ENCODE measurements around the gene PROM1.

The PROM1 gene

DNA sequence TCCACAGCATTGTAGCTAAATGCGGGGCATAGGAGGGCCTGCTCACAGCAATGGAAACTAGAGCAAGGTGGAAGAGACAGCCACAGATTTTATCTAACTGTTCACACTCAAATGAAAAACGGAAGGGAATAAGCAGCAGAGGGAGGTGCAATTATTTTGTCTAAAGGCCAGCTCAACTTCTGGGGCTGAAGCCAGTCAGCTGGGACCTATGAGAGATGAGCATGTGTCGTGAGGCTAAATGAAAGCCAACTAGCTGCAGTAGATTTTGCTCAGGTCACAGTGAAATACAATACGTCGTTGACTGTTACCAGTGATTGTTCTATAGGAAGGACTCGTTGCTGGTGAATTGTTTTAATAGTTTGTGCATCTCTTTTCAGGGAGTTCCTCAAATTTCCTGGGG, 94.4 kb downstream of the PROM1 start:
- Histone ChIP-seq H3K9ac (ENCODE audit: low read length) (no peak overlapping the region), H3K23ac (ENCODE audit: low read length in 2 of 2) (no peak overlapping the region), H3K4ac (ENCODE audit: low read depth in 1 of 2, low read length in 2 of 2) (no peak overlapping the region), H3K27me3 (ENCODE audit: control insufficient read depth in 1 of 2, insufficient read depth in 1 of 2, low read length in 2 of 2) (peaks cover 0 to 14% of the 10 kb centered on the region in 2 experiments), H2BK15ac (ENCODE audit: low read depth, poor library complexity, severe bottlenecking) (no peak overlapping the region), H2BK5ac (ENCODE audit: low read depth, low read length, poor library complexity, severe bottlenecking) (no peak overlapping the region), H3K9me3 (ENCODE audit: control insufficient read depth, low read length) (no peaks in the 10 kb centered on the region), H3K4me1 (ENCODE audit: control insufficient read depth, insufficient read depth, low read depth, low read length) (no peaks in the 10 kb centered on the region), H2BK120ac (ENCODE audit: low read depth, low read length) (no peak overlapping the region), H4K91ac (ENCODE audit: low read length) (no peak overlapping the region), H4K8ac (ENCODE audit: low read length) (no peak overlapping the region), H3K27ac (ENCODE audit: low read length, poor library complexity, severe bottlenecking) (no peak overlapping the region), H2AK5ac (ENCODE audit: low read length, severe bottlenecking) (no peak overlapping the region), H2BK12ac (ENCODE audit: low read length in 2 of 2) (no peak overlapping the region), H3K4me3 (ENCODE audit: insufficient read depth in 1 of 2, low read depth in 1 of 2, low read length in 2 of 2) (no peak overlapping the region), H3K4me2 (ENCODE audit: low read length, poor library complexity, severe bottlenecking) (no peak overlapping the region), H3K18ac (ENCODE audit: low read depth in 1 of 2, low read length in 2 of 2) (no peak overlapping the region), H3K14ac (ENCODE audit: low read length in 2 of 2) (no peak overlapping the region), H3K36me3 (ENCODE audit: control insufficient read depth in 1 of 2, insufficient read depth in 2 of 2, low read depth in 1 of 2, low read length in 2 of 2) (peaks cover 0 to 13% of the 10 kb centered on the region in 2 experiments), H3K79me1 (replicated peaks; ENCODE audit: low read length, poor library complexity, severe bottlenecking) (no peaks in the 10 kb centered on the region), H2AFZ (ENCODE audit: low read depth, low read length) (no peak overlapping the region)
- DNase-seq: no peak
- 79% methylated on average over 6 of the region's 6 CpGs for WGBS

DNA sequence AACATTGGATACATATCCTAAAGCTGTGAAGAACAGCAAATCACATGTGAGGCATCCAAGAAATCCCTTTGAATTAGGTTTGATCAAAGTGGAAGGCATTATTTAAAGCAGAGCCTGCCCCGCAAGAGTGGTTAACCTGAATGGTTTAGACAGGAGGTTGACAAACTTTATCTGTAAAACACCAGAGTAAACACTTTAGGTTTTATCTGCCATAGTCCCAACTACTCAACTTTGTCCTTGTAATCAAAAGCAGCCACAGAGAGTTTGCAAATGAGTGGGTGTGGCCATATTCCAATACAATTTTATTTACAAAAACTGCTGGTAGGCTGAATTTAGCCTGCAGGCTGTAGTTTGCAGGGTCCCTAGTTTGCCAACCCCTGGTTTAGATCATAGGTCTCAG, 95.6 kb downstream of the PROM1 start:
- Histone ChIP-seq H3K79me1 (replicated peaks; ENCODE audit: low read length, poor library complexity, severe bottlenecking) (no peaks in the 10 kb centered on the region), H3K4me3 (ENCODE audit: insufficient read depth in 1 of 2, low read depth in 1 of 2, low read length in 2 of 2) (no peak overlapping the region), H3K23ac (ENCODE audit: low read length in 2 of 2) (no peak overlapping the region), H2BK120ac (ENCODE audit: low read depth, low read length) (no peak overlapping the region), H2AK5ac (ENCODE audit: low read length, severe bottlenecking) (no peak overlapping the region), H4K8ac (ENCODE audit: low read length) (no peak overlapping the region), H3K4ac (ENCODE audit: low read depth in 1 of 2, low read length in 2 of 2) (no peak overlapping the region), H3K4me2 (ENCODE audit: low read length, poor library complexity, severe bottlenecking) (no peak overlapping the region), H2AFZ (ENCODE audit: low read depth, low read length) (no peak overlapping the region), H3K36me3 (ENCODE audit: control insufficient read depth in 1 of 2, insufficient read depth in 2 of 2, low read depth in 1 of 2, low read length in 2 of 2) (peaks cover 0 to 13% of the 10 kb centered on the region in 2 experiments), H3K27me3 (ENCODE audit: control insufficient read depth in 1 of 2, insufficient read depth in 1 of 2, low read length in 2 of 2) (peaks cover 0 to 7% of the 10 kb centered on the region in 2 experiments), H4K91ac (ENCODE audit: low read length) (no peak overlapping the region), H3K14ac (ENCODE audit: low read length in 2 of 2) (no peak overlapping the region), H3K27ac (ENCODE audit: low read length, poor library complexity, severe bottlenecking) (no peak overlapping the region), H3K9ac (ENCODE audit: low read length) (no peak overlapping the region), H3K4me1 (ENCODE audit: control insufficient read depth, insufficient read depth, low read depth, low read length) (peaks cover 3% of the 10 kb centered on the region), H3K18ac (ENCODE audit: low read depth in 1 of 2, low read length in 2 of 2) (no peak overlapping the region), H2BK15ac (ENCODE audit: low read depth, poor library complexity, severe bottlenecking) (no peak overlapping the region), H2BK5ac (ENCODE audit: low read depth, low read length, poor library complexity, severe bottlenecking) (no peak overlapping the region), H3K9me3 (ENCODE audit: control insufficient read depth, low read length) (no peaks in the 10 kb centered on the region), H2BK12ac (ENCODE audit: low read length in 2 of 2) (no peak overlapping the region)
- no CpG with 5 or more reads among the region's 1 CpG for WGBS
- no peak for DNase-seq

DNA sequence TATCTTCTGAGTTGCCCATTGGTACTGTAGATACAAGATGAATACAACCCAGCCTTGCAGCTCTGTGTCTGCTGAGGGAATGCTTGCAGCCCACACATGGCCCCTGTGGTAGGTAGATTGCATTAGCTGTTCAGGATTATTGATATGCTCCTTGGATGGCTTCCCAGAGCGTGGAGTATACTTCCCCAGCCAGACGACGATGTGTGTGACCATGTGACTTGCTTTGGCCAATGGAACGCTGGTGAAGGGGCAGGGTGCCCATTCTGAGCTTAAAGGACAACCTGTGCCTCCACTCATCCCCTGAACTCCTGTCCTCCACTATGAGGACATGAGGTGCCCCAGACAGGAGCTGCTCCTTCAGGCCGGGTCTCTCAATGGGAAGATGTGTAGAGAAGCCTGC, 96.9 kb downstream of the PROM1 start:
- Histone ChIP-seq H3K4me1 (ENCODE audit: control insufficient read depth, insufficient read depth, low read depth, low read length) (peaks cover 8% of the 10 kb centered on the region), H3K4ac (ENCODE audit: low read depth in 1 of 2, low read length in 2 of 2) (no peak overlapping the region), H2AFZ (ENCODE audit: low read depth, low read length) (no peak overlapping the region), H3K18ac (ENCODE audit: low read depth in 1 of 2, low read length in 2 of 2) (no peak overlapping the region), H3K36me3 (ENCODE audit: control insufficient read depth in 1 of 2, insufficient read depth in 2 of 2, low read depth in 1 of 2, low read length in 2 of 2) (peaks cover 0 to 15% of the 10 kb centered on the region in 2 experiments), H2BK120ac (ENCODE audit: low read depth, low read length) (no peak overlapping the region), H3K9me3 (ENCODE audit: control insufficient read depth, low read length) (no peaks in the 10 kb centered on the region), H2BK15ac (ENCODE audit: low read depth, poor library complexity, severe bottlenecking) (no peak overlapping the region), H3K4me3 (ENCODE audit: insufficient read depth in 1 of 2, low read depth in 1 of 2, low read length in 2 of 2) (no peak overlapping the region), H4K8ac (ENCODE audit: low read length) (no peak overlapping the region), H3K9ac (ENCODE audit: low read length) (no peak overlapping the region), H3K14ac (ENCODE audit: low read length in 2 of 2) (no peak overlapping the region), H3K79me1 (replicated peaks; ENCODE audit: low read length, poor library complexity, severe bottlenecking) (no peaks in the 10 kb centered on the region), H3K23ac (ENCODE audit: low read length in 2 of 2) (no peak overlapping the region), H3K27me3 (ENCODE audit: control insufficient read depth in 1 of 2, insufficient read depth in 1 of 2, low read length in 2 of 2) (peaks cover 0 to 3% of the 10 kb centered on the region in 2 experiments), H2BK12ac (ENCODE audit: low read length in 2 of 2) (no peak overlapping the region), H4K91ac (ENCODE audit: low read length) (no peak overlapping the region), H2AK5ac (ENCODE audit: low read length, severe bottlenecking) (no peak overlapping the region), H3K27ac (ENCODE audit: low read length, poor library complexity, severe bottlenecking) (no peak overlapping the region), H3K4me2 (ENCODE audit: low read length, poor library complexity, severe bottlenecking) (no peak overlapping the region), H2BK5ac (ENCODE audit: low read depth, low read length, poor library complexity, severe bottlenecking) (no peak overlapping the region)
- WGBS: 88% methylated on average over 5 of the region's 5 CpGs
- DNase-seq: no peak

DNA sequence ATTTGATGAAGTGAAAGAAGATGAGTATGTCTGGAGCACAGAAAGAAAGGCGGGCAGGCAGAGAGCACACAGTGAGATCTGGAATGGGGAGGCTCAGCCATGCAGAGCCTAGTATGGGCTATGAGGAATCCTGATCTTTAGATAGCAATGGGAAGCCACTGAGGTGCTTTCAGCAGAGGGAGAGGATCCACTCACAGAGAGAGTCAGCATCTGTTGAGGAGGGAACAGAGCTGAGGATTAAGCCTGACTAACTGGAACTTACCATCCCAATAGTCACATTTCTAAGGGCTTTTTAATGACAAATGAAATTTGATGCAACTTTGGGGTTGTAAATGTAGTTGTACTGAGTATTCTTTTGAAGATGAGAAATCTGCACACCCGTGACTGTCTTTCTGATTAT, 100.2 kb downstream of the PROM1 start:
- Histone ChIP-seq H2BK15ac (ENCODE audit: low read depth, poor library complexity, severe bottlenecking) (no peak overlapping the region), H2AFZ (ENCODE audit: low read depth, low read length) (no peak overlapping the region), H3K9ac (ENCODE audit: low read length) (no peak overlapping the region), H3K4ac (ENCODE audit: low read depth in 1 of 2, low read length in 2 of 2) (no peak overlapping the region), H3K14ac (ENCODE audit: low read length in 2 of 2) (no peak overlapping the region), H3K23ac (ENCODE audit: low read length in 2 of 2) (no peak overlapping the region), H2AK5ac (ENCODE audit: low read length, severe bottlenecking) (no peak overlapping the region), H3K18ac (ENCODE audit: low read depth in 1 of 2, low read length in 2 of 2) (no peak overlapping the region), H4K8ac (ENCODE audit: low read length) (no peak overlapping the region), H2BK120ac (ENCODE audit: low read depth, low read length) (no peak overlapping the region), H3K9me3 (ENCODE audit: control insufficient read depth, low read length) (no peaks in the 10 kb centered on the region), H3K36me3 (ENCODE audit: control insufficient read depth in 1 of 2, insufficient read depth in 2 of 2, low read depth in 1 of 2, low read length in 2 of 2) (peaks cover 0 to 10% of the 10 kb centered on the region in 2 experiments), H3K27me3 (ENCODE audit: control insufficient read depth in 1 of 2, insufficient read depth in 1 of 2, low read length in 2 of 2) (peaks cover 0 to 3% of the 10 kb centered on the region in 2 experiments), H3K4me1 (ENCODE audit: control insufficient read depth, insufficient read depth, low read depth, low read length) (peaks cover 8% of the 10 kb centered on the region), H2BK5ac (ENCODE audit: low read depth, low read length, poor library complexity, severe bottlenecking) (no peak overlapping the region), H4K91ac (ENCODE audit: low read length) (no peak overlapping the region), H3K4me2 (ENCODE audit: low read length, poor library complexity, severe bottlenecking) (no peak overlapping the region), H3K4me3 (ENCODE audit: insufficient read depth in 1 of 2, low read depth in 1 of 2, low read length in 2 of 2) (no peak overlapping the region), H3K79me1 (replicated peaks; ENCODE audit: low read length, poor library complexity, severe bottlenecking) (no peaks in the 10 kb centered on the region), H3K27ac (ENCODE audit: low read length, poor library complexity, severe bottlenecking) (peak overlapping the region; percentile 51), H2BK12ac (ENCODE audit: low read length in 2 of 2) (no peak overlapping the region)
- no peak for DNase-seq
- WGBS: 84% methylated on average over 2 of the region's 2 CpGs
